AG20443 (cell line): ENCODE measurements around the gene SCARF2.
"Not testable (repeated sequence)": the region's sequence is repeated elsewhere in the genome, so short reads cannot be mapped to it uniquely, and the experiment has no call there.

Experiments
- DNase-seq: peaks from one replicate; pipeline ENCODE4 v3.0.0; 2012; ENCODE audit warnings: low spot score, mixed read lengths

The SCARF2 gene

DNA sequence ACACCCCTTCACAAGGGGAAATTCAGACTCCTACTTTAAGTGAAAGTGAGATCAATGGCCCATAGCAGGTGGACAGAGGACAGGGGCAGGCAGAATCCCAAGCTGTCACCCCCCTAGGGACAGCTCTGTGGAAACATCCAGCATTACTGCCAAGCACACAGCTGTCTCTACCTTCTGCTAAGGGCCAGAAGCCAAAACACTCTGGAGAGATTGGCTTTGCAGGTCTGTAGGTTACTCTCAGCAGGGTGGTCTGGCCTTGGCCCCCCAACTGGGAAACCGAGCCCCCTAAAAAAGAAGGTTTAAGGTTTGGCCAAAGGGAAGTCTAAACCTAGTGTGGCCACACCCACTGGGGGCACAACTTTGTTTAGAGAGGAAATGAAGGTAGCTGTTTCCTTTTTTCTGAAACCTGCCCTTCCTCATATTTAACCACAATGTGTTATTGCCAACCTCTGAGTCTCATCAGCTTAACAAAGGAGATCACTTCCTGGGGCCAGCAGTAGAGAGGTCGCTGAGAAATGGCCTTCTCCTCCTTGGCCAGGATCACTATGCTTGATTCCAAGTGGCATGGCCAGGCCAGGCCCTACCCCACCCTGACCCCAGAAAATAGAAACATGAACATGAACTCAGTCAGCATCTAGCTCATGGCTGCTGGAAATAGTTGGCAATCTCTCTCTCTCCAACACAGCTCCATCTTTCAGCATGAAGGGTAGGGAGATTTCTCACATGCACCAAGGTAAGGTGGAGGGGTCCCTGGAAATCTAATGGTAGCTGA lies 25.9 kb upstream of the SCARF2 start:
- no peak for DNase-seq

DNA sequence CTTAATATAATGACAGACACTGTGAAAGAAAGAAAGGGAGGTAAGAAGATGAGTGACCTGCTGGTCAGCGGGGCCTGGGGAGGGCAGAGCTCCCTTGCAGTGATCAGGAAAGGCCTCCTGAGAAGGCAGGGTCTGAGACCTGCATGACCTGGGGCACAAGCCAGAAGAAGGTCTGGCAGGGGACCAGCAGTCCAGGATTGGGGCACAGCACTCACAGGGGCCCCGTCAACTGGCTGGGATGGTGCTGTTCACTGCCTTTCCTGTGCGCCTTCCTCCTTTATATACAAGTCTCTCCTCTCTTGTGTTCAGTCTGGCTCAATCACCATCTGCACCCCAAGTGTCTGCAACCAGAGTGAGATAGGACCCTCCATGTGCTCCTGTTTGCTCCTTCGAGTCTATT lies 22.2 kb upstream of the SCARF2 start:
- DNase-seq: no peak

DNA sequence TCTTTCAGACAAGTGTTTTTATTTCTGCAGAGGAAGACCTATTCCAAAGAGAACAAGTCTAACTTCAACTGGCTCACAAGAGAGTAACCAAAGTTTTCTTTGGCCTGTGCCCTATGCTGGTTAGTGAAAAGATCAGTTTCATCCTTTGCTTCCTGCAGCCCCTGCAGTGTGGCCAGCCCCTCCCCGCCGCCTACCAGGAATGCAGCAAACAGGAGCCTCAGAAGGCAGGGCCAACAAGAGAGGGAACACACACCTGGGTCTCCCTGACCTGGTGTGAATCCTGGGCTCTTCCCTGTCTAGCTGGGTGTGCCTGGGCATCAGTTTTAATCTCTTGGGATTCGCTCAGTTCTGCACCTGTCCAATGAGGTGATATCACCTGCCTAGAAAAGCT lies 21.5 kb upstream of the SCARF2 start:
- no peak for DNase-seq

DNA sequence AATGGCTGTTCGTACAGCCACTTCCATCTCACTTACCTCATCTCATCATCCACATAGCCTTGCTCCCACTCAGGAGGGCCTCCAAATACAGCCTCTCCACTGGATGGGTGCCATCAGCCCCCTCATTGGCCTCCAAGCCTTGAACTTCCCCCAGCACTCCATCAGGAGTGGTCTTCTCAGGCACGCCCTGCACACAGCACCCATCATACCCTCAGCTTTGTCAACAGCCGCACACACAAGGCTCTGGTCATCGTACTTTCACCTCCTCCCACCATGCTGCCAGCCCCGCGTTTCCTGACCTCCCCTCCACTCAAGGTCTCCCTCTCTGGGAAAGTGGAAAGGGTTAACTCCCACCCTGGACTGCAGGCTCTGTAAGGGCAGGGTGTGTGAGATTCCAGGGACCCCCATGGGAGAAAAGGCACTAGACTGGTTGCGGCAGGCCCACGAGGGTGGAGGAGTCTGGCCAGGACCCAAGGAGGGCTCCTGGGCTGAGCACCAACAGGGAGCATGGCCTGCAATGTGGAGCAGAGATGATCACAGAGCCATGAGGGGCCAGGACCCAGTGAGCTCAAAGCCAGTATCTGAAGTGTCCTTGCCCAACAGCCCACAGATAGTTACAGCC lies 21.0 kb upstream of the SCARF2 start:
- DNase-seq: no peak

DNA sequence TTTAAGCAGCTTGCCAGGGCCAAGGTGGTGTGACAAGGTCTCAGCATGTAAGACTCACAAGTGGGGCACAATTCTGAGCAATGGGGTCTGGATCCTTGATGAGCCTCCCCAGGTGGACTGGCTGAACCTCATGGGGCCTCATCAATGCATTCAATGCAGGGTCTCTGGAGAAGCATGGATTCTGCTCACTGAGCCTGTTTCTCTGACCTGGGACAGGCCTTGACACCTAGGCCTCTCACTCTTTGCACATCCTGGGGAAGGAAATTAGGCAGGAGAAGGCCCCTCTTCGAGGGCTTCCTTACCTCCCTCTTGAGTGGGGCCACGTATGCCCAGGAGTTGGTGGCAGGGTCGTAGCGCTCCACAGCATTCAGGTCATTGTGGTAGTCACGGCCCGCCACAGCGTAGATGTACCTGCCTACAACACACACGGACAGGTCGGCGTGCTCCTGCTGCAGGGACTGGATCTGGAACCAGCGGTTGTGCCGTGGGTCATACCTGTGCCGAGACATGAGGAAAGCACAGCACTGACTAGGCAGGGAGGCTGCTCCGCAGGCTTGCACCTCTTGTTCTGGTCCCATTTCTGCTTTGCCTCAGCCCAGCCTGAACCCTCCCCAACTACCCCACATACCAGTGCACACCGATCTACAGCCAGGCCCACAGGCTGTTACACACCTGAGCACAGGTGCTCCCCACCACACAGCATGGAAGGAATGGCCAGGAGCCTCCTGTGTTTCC lies 20.0 kb upstream of the SCARF2 start:
- no peak for DNase-seq

DNA sequence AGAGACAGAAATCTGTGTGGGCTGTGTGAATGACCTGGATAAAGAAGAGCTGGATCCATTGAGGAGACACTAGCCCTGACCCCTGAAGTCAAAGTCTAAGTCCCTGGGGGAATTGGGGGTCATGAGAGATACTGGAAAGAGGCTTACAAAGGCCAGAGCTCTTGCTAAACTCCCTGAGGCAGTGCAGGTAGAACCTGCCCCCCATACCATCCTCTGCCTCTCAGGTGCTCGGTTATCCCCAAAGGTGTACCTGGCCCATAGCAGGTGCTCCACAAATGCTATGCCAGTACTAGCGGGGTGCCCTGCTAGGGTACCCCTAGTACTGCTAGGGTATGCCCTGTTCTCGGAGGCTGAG lies 19.1 kb upstream of the SCARF2 start:
- no peak for DNase-seq

DNA sequence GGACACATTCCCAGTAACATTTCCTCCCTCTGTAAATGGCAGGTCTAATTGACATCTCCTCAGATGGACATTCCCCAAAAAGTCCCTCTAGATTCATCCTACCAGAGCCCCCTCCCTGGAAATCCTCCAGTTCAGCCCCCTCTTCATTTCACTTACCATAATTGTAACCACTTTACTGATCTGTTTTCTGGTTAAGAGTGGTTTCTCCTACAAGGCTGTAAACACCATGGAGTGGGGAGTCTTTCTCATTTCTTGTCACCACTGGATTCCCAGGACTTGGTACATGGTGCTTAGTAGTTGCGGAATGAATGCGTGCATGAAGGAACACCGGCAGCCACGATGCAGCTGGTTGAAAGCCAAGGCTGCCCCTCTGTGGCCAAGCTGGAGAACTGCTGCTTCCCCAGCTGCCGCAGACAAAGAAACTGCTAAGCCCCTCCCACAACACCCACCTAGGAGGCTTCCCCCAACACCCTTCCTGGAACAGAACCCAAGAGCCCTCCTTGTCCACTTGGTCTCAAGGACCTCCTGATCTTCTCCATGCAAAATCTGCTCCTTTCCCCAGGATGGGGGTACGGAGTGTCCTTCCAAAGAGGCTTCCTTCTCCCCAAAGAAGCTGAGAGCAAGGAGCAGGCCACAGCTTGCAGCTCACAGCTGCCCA lies 18.6 kb upstream of the SCARF2 start:
- peak; percentile 94 for DNase-seq

DNA sequence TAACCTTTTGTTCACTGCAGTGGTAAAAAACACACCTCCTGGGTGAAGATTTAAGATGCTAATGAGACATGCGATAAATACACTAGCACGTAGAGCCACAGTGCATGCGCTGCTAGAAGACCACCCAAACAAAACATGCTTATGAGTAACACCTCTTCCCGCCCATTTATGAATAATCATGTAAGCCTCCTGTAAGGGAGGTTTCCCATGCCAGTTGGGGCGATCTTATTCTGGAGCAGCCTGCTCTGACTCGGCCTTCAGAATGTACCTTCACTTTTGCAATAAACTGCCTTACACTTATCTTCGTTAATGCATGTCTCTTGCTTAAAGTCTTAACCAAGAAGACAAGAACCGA lies 18.1 kb upstream of the SCARF2 start:
- DNase-seq: no peak

DNA sequence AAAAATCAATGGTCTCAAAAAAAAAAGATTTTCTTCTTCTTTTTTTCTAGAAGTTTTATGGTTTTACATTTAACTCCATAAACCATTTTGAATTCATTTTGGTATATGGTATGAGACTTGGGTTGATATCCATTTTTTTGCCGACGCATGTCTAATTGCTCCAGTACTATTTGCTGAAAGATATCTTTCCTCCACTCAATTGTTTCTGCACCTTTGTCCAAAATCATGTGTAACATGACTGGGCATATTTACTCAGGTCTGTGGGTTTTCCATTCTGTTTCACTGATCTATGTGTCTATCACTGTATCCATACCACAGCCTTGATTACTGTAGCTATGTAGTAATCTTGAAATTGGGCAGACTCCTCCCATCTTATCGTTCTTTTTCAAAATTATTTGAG lies 15.6 kb upstream of the SCARF2 start:
- no peak for DNase-seq

DNA sequence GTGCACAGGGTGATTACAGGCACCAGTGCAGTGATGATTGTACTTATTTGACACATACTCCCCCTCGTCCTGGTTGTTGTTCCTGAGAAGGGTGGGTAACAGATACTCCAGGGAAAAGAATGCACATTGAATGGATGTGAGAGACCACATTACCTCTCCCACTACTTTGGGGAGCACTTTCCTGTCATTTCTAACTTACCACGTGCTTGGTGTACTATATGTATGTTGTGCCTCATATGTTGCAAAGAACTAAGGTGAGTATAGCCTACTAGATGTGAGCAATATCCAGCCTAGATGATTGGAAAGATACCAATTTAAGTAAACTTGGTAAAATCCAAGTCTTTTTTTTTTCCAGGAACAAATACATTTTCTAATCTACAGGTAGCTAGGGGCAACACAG lies 14.3 kb upstream of the SCARF2 start:
- DNase-seq: no peak

DNA sequence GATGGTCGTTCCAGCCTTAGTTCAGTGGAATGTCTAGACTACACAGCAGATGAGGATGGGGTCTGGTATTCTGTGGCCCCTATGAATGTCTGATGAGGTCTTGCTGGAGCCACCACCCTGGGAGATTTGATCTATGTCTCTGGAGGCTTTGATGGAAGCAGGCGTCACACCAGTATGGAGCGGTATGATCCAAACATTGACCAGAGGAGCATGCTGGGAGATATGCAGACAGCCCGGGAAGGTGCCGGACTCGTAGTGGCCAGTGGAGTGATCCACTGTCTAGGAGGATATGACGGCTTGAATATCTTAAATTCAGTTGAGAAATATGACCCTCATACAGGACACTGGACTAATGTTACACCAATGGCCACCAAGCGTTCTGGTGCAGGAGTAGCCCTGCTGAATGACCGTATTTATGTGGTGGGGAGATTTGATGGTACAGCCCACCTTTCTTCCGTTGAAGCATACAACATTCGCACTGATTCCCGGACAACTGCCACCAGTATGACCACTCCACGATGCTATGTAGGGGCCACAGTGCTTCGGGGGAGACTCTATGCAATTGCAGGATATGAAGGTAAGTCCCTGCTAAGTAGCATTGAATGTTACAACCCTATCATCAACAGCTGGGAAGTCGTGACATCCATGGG lies 13.6 kb upstream of the SCARF2 start:
- DNase-seq: not testable (repeated sequence)

DNA sequence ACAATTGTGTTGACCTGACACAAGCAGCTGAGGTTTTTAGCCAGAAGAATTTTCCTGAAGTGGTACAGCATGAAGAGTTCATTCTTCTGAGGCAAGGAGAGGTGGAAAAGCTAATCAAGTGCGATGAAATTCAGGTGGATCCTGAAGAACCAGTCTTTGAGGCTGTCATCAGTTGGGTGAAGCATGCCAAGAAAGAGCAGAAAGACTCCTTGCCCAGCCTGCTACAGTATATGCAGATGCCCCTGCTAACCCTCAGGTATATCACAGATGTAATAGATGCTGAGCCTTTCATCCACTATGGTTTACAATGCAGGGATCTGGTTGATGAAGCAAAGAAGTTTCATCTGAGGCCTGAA lies 12.9 kb upstream of the SCARF2 start:
- no peak for DNase-seq

DNA sequence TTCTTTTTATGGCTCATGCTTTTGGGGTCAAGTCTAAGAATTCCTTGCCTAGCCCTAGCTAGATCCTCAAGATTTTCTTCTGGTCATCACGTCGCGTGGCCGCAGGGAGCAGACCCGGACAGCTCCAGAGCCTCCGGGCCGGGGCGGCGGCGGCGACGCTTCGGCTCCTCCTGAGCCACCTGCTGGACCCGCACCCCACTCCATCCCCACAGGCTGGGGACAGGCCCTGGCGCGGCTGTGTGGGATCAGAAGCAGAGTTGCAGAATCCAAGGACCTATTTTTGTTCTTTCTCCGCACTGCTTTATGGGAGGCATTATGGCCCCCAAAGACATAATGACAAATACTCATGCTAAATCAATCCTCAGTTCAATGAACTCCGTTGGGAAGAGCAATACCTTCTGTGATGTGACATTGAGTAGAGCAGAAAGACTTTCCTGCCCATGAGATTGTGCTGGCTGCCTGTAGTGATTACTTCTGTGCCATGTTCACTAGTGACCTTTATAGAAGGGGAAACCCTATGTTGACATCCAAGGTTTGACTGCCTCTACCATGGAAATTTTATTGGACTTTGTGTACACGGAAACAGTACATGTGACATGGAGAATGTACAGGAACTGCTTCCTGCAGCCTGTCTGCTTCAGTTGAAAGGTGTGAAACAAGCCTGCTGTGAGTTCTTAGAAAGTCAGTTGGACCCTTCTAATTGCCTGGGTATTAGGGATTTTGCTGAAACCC lies 12.4 kb upstream of the SCARF2 start:
- no peak for DNase-seq

DNA sequence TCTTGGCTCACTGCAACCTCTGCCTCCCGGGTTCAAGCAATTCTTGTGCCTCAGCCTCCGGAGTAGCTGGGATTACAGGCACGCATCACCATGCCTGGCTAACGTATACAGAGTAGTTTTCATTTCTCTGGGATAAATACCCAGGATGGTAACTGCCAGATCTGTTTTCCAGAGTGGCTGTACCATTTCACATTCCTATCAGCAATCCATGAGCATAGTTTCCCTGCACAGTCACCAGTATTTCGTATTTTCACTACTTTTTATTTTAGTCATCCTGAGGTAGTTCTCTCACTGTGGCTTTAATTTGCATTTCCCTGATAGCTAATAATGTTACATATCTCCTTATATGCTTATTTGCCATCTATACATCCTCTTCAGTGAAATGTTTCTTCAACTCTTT lies 11.0 kb upstream of the SCARF2 start:
- DNase-seq: no peak

DNA sequence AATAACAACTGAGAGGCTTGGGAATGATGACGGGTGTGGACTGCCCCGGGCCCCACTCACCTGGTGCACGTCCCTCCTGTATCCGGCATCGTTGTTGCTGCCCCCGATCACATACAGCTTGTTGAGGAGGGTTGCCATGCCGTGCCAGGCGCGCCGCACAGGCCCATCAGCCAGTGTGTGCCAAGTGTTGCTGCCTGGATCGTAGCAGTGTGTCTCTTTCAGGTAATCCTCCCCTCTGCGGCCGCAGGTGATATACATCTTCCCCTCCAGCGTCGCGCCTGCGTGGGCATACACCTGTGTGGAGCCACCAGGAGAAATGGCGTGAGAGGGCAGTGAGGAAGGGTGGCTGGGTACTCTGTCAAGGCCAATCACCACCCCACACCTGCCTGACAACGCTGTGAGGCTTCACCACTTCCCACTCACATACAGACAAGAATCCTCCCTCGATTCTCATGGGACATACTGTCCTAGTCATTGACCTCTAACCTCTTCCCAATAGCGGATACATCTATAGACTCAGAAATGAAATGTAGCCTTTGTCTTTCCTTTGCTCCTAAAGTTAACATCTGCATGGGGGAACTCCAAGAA lies 8.9 kb upstream of the SCARF2 start:
- no peak for DNase-seq

DNA sequence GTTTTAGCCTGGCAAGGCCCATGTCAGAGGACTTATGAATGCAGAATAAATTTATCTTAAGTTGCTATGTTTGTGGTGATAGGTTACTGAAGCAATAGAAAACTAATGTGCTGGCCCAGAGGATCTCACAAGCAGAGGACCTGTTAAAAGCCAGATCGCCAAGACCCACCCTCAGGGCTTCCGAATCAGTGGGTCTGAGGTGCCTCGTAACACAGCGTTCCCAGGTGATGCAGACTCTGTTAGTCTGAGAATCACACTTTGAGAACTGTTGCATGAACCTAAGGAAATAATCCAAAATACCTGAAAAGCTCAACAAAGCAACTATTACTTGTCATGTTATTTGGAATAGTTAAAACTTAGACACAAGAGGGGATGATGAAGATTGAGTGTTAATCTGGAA lies 6.7 kb upstream of the SCARF2 start:
- no peak for DNase-seq

DNA sequence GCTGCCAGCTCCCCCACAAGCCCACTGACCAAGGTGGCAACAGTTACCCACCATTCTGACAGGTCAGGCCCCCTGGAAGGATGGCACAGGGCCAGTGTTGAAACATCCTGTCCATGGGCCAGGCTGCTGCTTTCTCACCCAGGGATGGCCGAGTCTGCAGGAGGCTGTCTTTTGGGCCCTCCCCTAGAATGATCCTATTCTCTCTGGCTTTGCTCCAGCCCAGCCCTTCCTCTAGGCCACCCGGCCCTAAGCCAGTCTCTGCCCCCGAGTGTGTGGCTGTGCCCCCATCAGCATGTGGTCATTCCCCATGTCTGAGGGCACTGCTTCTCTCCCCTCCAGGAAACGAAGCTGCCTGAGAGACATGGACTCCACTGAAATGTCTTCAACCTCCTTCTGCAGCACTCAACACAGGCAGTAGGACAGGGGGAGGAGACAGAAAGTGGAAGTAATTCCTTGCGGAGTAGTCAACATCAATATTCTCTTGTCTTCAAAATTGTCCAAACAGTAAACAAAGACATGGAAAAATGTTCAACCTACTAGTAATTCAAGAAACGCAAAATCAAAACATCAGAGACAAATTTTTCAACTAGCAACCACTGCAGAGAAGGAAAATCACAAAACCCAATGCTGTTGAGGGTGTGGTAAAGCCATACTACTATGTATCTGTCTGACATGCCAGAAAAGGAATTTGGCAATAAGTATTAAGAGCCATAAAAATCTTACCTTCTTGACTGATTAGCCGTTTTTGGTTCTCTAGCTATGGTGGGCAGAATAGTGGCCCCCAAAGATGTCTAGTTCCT lies 5.1 kb upstream of the SCARF2 start:
- DNase-seq: no peak

DNA sequence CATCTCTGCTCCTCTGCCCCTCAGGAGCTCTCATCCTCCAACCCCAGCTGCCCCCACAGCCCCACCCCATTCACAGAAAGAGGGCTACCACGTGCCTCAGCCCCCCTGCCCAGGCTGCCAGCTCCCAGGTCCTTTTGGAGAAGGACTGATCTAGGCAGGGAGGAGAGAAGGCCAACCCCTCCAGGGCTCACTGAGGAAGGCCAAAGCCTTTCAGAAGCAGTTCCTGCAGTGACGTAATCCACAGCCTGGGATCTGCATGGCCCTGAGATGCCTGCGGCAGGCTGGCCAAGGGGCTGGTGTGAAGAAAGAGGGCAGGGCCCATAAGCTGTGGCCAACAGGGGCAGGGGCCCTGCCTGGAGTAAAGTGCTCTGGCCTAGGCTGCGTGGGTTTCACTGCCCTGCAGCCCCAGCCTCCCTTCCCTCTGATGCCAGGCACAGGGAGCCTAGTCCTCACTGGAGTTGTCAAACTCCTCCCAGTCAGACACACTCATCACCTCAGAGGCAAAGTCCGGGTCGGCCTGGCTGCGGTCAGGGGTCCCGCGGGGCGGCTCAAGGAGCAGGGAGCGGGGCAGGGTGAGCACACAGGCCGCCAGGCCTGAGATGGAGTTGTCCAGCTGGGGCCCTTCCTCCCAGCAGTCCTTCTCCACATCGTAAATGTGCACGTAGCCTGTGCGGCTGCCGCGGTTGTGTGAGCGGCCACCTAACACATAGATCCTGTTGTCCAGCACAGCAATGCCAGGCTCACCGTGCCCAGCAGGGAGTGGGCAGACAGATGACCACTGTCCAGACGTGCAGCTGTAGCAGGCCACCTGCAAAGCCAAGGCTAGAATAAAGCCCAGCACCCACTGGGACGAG lies 4.2 kb upstream of the SCARF2 start:
- peak; percentile 59 for DNase-seq
